ENCODE results near the gene ZDHHC13. TPM values are rescaled to one million over a fixed set of nuclear protein-coding genes. Genes with fewer than 3 reads are reported as not detected.

The ZDHHC13 gene
- total and polyA plus RNA-seq, 12 donors = 6.0 to 9.4 (median 7.2) TPM

DNA sequence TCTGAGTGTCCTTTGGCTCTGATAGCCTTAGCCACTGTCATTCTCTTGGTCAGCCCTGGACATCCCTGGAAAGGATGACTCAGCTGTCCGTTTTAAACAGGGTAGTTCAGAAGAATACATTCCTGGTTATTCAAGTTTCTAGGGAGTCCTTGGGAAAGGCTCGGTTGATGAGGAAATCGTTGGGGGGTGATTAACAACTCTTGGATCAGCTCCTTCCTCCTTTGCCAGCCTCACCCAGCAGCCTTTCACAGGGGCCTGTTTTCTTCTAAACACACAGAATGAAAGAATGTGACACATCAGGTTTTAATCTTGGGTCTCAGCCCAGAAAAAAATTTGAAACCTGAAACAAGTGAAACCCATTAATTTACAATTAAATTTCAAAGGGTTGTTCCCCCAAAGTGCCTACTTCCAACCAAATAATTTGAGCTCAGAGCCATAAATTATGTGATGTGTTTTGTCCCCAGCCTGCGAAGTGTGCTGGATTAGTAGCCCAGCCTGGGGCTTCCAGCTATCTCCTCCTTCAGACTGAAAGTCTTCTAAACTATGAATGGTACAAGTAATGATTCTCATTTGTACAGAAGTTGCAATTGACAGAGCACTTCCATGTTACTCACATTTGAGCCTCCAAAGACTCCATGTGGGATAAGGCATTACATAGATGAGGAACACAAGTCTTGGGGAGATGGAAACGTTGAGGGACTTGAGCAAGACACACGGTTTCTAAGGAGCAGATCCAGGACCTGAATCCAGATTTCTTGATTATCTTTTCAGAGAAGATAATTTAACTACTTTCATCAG is 37.1 kb upstream of the ZDHHC13 start:
- DNase-seq (no peak), ATAC-seq (peak in 1 of 8 donors; percentile 48)
- WGBS, 2 donors = 59 to 68% methylated on average over 6 of the region's 6 CpGs
- intact Hi-C loops (cut with DNase I) = loop anchor here in 7 of 10 donors (5.0 to 10.0 kb wide), 6 partner anchors 32 to 665 kb away; partner anchors contain the start of genes E2F8 (in 1 of the 7) and ZDHHC13 (in 1 of the 7)
- no peak overlapping the region for H3K4me3 ChIP-seq
- H3K9me3 ChIP-seq = no peaks in the 10 kb centered on the region
- TF ChIP-seq, protein P1, sequence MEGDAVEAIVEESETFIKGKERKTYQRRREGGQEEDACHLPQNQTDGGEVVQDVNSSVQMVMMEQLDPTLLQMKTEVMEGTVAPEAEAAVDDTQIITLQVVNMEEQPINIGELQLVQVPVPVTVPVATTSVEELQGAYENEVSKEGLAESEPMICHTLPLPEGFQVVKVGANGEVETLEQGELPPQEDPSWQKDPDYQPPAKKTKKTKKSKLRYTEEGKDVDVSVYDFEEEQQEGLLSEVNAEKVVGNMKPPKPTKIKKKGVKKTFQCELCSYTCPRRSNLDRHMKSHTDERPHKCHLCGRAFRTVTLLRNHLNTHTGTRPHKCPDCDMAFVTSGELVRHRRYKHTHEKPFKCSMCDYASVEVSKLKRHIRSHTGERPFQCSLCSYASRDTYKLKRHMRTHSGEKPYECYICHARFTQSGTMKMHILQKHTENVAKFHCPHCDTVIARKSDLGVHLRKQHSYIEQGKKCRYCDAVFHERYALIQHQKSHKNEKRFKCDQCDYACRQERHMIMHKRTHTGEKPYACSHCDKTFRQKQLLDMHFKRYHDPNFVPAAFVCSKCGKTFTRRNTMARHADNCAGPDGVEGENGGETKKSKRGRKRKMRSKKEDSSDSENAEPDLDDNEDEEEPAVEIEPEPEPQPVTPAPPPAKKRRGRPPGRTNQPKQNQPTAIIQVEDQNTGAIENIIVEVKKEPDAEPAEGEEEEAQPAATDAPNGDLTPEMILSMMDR (IDR thresholded peaks at IDR 0.05) = no peak
- peaks cover 0 to 7% (median 0%) of the 10 kb centered on the region in 9 donors for H3K4me1 ChIP-seq
- H3K27ac ChIP-seq = no peak overlapping the region
- no peaks in the 10 kb centered on the region for H3K27me3 ChIP-seq
- H3K36me3 ChIP-seq = no peaks in the 10 kb centered on the region

DNA sequence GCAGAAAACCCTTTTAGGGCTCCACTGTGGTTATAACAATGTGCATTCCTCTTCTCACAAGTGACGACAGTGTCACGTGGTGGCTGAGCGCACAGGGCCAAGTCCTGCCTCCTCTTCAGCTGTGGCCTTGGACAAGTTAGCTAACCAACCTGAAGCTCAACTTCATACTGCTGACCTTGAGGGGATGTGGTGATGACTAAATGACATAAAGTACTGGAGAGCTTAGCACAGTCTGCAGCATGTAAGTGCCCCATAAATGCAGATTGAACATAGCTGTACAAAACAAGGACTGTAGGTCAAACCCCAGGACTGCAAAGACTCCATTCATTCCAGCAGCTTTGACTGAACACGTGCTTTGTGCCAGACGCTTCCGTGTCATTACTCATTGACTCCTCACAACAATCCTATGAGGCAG is 36.4 kb upstream of the ZDHHC13 start:
- peak in 3 of 8 donors; percentile 29 to 62 (median 30) for ATAC-seq
- intact Hi-C loops (cut with DNase I) = no loop called here
- H3K9me3 ChIP-seq = no peaks in the 10 kb centered on the region
- TF ChIP-seq, protein P1 (IDR thresholded peaks at IDR 0.05) = no peak
- 56 to 61% methylated on average over 6 of the region's 6 CpGs for WGBS, 2 donors
- H3K27ac ChIP-seq = no peak overlapping the region
- H3K27me3 ChIP-seq = no peaks in the 10 kb centered on the region
- H3K4me3 ChIP-seq = no peak overlapping the region
- DNase-seq = no peak
- no peaks in the 10 kb centered on the region for H3K36me3 ChIP-seq
- H3K4me1 ChIP-seq = peaks cover 0 to 7% (median 0%) of the 10 kb centered on the region in 9 donors

- no peak overlapping the region for H3K4me3 ChIP-seq
- H3K36me3 ChIP-seq = no peaks in the 10 kb centered on the region
- peaks cover 0 to 3% (median 0%) of the 10 kb centered on the region in 7 donors for H3K27me3 ChIP-seq
- TF ChIP-seq, protein P1 (IDR thresholded peaks at IDR 0.05) = no peak
- ATAC-seq (no peak), DNase-seq (no peak)
- H3K9me3 ChIP-seq = no peaks in the 10 kb centered on the region
- H3K27ac ChIP-seq = no peak overlapping the region
- H3K4me1 ChIP-seq = peaks cover 0 to 5% (median 0%) of the 10 kb centered on the region in 9 donors
- intact Hi-C loops (cut with DNase I) = no loop called here
- WGBS, 2 donors = 85 to 93% methylated on average over 1 of the region's 1 CpG
Observed at GRCh38 chr11:19083166-19083565, 33.8 kb upstream of the ZDHHC13 start.

DNA sequence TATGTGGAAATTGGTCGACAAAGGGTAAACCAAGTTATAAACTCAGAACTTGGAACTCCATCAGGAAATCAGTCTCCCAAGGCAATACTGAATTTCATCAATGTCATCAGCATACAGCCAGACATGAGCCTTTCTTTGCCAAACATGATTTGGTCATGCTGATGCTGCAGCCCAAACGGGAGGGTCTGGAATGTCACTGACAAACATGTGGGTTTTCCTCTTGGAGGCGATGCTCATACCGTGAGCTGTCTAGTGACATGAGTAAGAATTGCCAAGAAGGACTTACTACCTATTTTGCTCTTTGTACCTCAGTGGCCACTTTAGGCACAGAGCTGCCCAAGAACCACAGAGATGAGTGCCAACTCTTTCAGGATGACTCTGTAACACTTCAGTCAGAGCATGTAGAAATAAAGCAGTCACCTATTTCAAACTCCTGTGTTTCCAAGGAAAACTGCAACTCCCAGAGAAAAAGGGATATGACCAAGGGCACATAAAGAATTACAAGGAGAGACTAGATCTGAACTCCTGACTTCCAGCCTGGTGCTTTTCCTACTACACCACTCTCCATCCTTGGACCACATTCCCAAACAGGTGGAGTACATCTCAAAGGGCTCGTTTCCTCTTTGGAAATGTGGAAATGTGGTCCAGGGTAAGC is 32.2 kb upstream of the ZDHHC13 start:
- intact Hi-C loops (cut with DNase I) = no loop called here
- peaks cover 0 to 6% (median 0%) of the 10 kb centered on the region in 9 donors for H3K4me1 ChIP-seq
- ATAC-seq (no peak), DNase-seq (no peak)
- 61 to 77% methylated on average over 5 of the region's 5 CpGs for WGBS, 2 donors
- peaks cover 0 to 3% (median 0%) of the 10 kb centered on the region in 7 donors for H3K27me3 ChIP-seq
- TF ChIP-seq, protein P1 (IDR thresholded peaks at IDR 0.05) = no peak
- no peaks in the 10 kb centered on the region for H3K9me3 ChIP-seq
- H3K36me3 ChIP-seq = no peaks in the 10 kb centered on the region
- H3K4me3 ChIP-seq = no peak overlapping the region
- no peak overlapping the region for H3K27ac ChIP-seq
